Non-pigmented ciliary epithelial cell (primary cell): Measurements from ENCODE around the gene MAST1.
"Not testable (repeated sequence)": the region's sequence is repeated elsewhere in the genome, so short reads cannot be mapped to it uniquely, and the experiment has no call there.

ENCODE experiments used
- DNase-seq: peaks from one replicate; pipeline ENCODE4 v3.0.0-alpha.2; 2010; ENCODE audit warnings: low read depth

MAST1 gene

GRCh38 chr19:12896460-12896859, 58.1 kb downstream of the MAST1 start:
- no peak for DNase-seq

GRCh38 chr19:12899891-12900518, 61.7 kb downstream of the MAST1 start:
- DNase-seq: no peak

GRCh38 chr19:12907166-12907565, 68.9 kb downstream of the MAST1 start:
- DNase-seq: no peak

- no peak for DNase-seq
These were observed 74.3 kb downstream of the MAST1 start for GRCh38 chr19:12912571-12912970.

GRCh38 chr19:12913011-12913561, 74.8 kb downstream of the MAST1 start:
- no peak for DNase-seq

- DNase-seq: no peak
These were observed 75.8 kb downstream of the MAST1 start for GRCh38 chr19:12913851-12914690.

GRCh38 chr19:12915860-12916259, 77.5 kb downstream of the MAST1 start:
- DNase-seq: not testable (repeated sequence)

- no peak for DNase-seq
These were observed 79.9 kb downstream of the MAST1 start for GRCh38 chr19:12918253-12918652.

GRCh38 chr19:12921047-12921446, 82.7 kb downstream of the MAST1 start:
- no peak for DNase-seq

- no peak for DNase-seq
These were observed 84.6 kb downstream of the MAST1 start for GRCh38 chr19:12922959-12923358.
